ENCODE results near the gene CFAP141.
"Not testable (repeated sequence)": the region's sequence is repeated elsewhere in the genome, so short reads cannot be mapped to it uniquely, and the experiment has no call there.

Gene CFAP141

DNA sequence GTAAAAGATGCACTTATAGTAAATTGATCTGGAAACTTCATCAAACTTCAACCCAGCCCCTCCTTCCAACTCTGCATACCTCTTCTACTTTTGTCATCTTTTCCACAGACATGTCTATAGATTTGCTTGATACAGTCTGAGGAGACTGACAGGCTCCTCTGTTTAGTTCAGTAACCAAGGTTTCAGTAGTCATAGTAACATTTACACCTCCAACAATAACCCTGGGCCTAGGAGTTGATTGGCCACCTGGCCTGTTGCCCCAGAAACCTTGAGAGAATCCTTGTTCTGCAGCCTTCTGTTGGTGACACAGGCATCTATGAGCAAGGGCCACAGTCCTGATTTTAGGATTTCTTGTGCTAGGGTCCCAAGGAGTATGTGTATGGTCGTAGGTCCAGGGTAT, at the start of gene CFAP141:
CFAP141 (minus strand) TSS at position 138 of the 400 bp plus-strand sequence; CDS start at position 112, 26 bp downstream.
- no peak for DNase-seq

DNA sequence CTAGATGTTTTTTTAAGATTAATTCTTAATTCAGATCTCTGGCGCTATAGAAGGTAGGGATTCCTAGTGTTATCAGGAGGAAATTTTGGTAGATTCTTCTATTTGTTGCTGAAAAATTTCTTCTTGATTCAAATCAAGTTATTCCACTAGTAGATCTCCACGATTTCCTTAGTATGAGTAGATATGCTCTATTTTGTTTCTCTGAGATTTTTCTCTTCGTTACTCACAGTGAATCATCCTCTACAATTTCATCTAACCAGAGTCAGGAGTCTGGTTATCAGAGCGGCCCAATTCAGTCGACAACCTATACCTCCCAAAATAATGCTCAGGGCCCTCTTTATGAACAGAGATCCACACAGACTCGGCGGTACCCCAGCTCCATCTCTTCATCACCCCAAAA, 47.5 kb upstream of the CFAP141 start:
- DNase-seq: no peak

DNA sequence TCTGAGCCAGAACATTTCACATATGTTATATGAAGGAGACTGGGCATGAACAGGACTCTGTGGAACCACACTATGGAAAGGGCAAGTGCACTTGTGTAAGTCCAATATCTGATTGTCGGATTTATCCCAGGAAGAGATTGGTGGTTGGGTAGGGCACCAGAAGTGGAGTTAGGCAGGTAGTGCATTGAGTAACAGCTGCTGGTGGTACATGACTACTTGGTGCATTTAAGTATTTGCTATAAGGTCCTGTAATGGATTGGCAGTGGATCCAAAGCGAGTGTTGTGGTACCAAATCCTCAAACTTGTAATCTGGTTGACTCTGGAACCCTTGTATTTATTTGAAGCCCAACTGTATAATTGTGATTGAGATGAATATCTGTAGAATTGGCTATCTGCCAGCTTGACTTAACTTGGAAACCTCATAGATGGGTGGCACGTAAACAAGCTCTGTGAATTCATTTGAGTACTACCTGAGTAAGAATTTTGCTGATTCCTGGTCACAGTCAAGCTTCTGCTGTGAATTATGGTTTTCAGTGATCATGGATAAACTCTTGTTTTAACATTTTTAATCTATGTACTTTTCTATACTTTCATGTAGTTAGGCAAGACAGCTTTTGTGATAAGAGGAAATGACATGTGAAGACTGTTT, 35.7 kb upstream of the CFAP141 start:
- no peak for DNase-seq

DNA sequence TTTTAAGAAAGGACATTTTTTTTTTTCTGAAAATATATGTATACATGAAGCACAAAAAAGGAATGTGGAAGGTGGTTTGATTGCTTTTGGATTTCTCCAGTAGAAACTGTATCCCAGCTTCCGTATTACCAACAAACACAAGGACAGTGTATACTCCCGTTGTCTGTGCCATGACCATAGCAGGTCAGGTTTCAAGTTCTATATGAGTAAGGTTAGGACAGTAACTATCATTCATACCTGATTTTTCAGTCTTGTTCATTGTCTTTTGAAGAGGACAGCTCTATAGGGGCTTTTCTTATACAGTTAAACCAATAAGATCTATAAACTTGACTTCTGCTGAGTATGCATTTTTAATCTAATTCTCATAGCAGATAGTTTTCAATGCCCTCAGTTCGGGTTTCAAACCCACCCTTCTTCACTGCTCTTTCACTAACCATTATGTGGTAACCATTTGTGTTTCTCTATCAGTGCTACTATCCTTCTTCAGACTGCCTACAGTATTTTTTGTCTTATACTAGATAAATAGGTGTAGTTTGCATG, 34.2 kb upstream of the CFAP141 start:
- DNase-seq: no peak

DNA sequence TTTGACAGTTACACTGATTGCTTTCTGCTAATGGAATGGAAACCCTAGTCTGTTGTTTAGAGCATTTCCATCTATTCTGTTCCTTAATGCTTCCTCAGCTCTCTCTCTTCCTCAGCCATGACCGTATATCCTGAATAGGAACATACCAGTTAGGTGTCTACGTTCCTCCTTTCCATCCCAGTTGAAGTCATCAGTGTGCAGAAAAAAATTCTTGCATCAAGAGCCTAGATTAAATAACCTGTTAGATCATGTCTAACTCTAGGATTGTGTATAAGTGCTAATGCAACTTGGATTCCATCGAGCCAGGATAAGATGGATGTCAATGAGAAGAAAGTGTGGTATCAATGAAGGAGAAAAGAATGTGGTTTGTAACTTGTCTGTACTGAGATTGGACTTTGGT, 33.4 kb upstream of the CFAP141 start:
- DNase-seq: no peak

DNA sequence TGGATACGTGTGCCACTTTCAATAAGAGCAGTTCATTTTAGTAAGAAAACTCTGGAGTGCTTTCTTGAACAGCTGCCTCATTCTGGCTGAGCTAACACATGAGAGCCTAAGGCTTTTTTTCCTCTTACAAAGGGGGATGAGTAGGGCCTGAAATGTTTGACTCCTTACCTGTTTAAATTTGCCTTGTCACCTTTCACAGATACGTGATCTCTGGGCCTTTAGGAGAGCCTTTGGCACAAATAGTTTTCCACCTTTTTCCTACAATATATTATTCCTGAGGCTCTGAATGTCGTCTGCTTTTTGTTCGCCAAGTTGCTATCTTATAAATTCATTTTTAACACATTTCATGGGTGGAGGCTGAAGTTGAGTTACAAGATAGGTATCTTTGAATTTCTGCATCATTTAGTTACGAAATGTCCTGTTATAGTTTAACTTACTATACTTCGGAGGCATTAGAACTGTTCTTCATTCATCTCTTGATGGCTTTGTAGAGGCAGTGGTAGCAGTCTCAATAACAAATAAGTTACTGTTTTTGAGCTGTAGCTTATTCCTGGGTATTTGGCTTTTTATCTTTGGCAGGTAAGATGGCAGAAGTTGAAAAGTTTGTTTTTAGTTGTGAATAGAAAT, 31.9 kb upstream of the CFAP141 start:
- DNase-seq: no peak

DNA sequence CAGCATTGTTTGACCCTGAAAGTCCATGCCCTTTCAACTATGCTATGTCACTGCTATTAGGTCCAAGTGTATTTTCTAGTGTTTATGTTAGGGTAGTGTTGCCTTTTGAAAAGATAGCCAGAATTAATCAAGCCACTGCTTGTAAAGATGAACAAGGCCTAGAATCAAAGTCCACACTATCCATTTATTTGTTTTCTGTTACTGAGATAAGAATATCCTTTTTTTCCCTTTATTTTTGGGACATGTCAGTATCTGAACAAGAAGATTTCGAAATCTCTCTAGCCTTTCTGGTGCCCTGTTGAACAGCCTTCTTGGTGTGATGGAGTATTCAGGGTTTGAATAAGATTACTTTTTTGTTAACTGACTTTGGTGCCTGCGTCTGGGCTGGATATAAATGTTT, 31.3 kb upstream of the CFAP141 start:
- no peak for DNase-seq

DNA sequence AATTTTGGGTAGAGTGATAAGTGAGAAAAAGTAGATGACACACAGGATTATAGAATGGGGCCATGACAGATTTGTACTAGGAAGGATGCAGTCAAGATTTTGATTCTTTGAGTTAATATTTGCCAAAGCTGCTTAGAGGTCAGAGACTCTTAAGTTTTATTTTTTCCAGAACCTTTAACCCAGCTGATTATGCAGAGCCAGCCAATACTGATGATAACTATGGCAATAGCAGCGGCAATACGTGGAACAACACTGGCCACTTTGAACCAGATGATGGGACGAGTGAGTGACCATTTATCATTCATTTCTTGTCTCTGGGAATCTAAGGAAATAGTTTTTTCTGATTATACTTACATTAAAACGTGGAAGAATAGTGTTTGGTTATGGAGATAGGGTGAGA, 30.7 kb upstream of the CFAP141 start:
- no peak for DNase-seq

DNA sequence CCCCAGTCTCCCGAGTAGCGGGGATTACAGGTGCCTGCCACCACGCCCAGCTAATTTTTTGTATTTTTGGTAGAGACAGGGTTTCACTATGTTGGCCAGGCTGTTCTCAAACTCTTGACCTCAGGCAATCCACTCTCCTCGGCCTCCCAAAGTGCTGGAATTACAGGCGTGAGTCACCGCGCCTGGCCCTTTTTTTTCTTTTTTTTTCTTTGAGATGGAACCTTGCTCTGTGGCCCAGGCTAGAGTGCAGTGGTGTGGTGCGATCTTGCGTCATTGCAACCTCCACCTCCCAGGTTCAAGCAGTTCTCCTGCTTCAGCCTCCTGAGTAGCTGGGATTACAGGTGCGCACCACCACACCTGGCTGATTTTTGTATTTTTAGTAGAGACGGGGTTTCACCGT, 27.0 kb upstream of the CFAP141 start:
- not testable (repeated sequence) for DNase-seq

DNA sequence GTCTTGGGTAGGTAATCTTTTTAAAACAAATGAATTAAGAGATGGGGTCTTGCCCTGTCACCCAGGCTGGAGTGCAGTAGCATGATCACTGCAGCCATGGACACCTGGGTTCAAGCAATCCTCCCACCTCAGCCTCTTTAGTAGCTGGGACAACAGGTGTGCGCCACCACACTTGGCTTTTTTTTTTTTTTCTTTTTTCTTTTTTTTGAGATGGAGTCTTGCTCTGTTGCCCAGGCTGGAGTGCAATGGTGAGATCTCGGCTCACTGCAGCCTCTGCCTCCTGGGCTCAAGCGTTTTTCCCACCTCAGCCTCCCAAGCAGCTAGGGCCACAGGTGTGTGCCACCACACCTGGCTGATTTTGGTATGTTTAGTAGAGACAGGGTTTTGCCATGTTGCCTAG, 25.0 kb upstream of the CFAP141 start:
- DNase-seq: not testable (repeated sequence)

DNA sequence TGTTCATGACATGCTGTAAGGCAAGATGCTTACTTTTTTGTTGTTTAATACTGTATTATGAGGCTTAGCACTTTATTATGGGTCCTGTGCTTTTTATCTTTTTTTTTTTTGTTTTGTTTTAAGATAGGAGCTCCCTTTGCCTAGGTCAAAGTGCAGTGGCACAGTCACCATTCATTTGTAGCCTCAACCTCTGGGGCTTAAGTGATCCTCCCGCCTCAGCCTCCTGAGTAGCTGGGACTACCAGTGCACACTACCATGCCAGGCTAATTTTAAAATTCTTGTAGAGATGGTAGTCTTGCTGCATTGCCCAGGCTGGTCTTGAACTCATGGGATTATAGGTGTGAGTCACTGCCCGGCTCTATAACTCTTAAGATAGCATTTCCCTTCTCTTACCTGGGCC, 19.2 kb upstream of the CFAP141 start:
- no peak for DNase-seq

DNA sequence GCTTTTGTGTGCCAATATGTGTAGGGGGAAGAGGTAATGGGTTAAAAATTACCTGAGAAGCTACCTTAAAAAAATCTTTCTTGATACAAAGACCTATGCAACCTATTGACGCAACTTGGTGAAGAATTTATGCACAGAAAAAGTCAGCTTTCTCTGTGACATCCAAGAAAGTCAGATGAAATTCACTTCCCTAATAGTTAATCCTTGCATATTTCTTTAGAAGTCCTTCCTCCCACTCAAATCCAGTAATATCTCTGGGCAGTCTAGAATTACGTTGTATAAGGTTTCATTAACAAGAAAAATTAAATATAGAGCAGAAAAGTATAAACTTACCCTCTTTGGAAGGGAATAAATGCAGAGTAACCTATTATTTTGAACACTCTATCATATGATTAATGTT, 17.5 kb upstream of the CFAP141 start:
- no peak for DNase-seq

DNA sequence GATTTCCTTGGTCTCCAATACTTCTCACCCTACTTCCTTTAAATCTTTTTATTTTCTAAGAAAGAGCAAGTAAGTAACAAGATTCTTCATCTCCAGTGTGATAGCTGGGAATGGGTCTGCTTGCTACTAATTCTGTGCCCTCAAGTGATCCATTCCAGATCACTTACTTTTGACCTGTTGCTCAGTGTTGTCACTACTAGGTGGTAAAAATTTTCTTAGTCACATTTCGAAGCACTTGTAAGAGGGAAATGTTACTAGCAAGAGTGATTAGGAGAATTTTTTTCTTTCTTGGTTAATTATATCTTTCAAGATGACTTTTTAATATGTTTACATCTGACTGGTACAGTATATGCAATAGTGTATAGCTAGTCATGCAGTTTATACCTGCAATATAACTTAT, 16.8 kb upstream of the CFAP141 start:
- no peak for DNase-seq

DNA sequence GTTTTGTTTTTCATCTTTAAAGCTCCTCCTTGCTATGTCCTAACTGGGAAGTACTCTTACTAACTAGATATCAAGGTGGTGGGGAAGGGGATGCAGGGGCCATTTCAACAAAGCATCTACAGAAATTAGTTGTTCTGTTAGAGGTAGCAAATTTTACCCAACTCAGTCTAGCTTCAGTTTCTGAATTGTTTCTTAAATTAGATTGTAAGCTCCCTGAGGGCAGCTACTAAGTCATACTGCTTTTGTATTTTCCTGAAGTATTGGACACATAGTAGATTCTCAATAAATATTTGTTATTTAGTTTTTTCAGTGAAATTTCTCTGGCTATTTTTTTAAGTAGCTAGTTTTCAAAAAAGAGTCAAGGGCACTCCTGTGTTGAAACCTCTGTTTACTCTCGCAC, 16.4 kb upstream of the CFAP141 start:
- no peak for DNase-seq

DNA sequence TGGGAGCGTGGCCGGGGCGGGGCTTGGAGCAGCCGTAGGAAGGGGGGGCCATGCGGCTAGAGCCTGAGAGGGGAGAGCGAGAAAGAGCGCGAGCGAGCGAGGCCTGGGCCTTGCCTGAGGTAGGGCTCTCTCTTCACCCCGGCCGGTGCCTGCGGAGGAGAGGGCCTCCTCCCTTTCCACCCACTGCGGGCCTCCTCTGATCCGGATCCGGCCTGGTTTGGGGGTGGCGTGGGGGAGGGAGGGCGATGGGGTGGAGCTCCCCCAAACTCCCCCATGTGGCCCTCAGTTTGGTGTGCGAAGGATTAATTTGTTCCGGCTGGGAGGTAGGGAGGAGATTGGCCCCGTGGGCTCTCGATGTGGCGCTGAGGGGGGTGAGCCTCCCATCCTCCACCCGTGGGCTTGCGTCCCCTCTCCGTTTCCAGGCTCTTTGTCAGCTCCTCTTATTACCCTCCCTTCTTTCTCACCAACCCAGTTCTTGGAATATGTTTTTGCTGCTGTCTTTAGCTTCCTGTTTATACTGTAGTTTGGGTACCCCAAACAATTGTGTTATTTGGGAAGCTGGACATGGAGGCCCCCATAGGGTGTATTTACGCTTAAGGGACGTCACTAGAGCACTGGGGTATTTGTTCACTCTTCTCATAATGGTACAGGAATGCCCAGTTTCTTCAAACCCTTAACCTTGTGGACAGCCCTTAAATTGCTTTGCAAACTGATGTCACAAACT, 15.3 kb upstream of the CFAP141 start:
- peak; percentile 78 for DNase-seq

DNA sequence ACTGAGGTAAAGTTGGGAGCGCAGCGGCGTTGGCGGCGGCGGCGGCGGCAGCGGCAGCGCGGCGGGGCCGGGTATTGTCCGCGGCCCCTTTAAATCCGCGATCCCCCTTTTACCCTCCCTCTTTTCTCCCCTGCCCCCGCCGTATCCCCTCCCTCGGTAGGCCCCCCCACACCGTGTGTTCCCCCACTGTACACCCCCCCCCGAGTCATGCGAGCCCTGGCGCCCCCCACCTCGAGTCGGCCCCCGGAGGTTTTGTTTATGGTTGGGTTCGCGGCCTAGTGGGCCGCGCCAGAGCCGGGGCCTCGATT, 14.8 kb upstream of the CFAP141 start:
- DNase-seq: no peak

DNA sequence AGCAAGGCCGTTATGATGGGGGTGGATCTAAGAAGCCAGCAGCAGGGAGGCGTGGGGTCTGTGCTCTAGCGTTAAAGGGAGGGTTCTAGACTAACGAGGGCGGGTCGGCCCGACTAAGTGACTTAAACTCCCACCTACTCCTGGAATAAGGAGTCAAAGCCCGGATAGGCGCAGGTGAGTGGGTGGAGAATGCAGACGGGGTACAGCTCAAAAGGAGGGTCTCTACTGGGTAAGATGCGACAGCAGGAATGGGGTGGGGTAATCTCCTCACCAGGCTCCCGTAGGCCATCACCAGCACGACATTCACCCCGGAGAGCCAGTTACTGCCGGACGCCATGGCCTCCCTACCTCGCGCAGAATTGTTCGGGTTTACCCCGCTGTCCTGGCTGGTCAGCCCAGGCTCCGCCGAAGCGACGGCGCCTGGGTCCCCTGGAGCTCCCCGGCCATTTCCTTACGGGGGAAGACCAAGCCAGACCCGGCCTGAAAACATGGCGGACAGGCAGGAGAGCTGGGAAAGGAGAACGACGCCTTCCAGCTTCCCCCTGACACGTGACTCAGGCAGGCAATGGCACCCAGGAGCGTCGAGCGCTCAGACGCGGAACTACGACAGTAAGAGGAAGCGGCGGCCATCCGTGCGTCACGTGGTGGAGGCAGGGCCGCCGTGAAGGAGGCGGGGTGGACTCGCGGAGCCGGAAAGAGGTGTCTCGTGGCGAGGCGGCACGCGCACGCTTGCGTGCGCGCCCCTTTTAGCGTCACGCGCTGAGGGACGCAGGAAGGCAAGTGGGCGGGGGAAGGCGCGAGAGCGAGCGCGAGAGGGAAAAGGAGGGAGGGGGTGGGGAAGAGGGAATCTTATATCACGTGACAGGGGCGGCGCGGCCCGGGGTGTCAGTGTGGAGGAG, 14.2 kb upstream of the CFAP141 start, which contains the start of gene UBAP2L:
UBAP2L (plus strand) TSS at position 885 of the 899 bp plus-strand sequence. CDS start 4,169 bp downstream, outside the sequence.
- peak; percentile 99 for DNase-seq

DNA sequence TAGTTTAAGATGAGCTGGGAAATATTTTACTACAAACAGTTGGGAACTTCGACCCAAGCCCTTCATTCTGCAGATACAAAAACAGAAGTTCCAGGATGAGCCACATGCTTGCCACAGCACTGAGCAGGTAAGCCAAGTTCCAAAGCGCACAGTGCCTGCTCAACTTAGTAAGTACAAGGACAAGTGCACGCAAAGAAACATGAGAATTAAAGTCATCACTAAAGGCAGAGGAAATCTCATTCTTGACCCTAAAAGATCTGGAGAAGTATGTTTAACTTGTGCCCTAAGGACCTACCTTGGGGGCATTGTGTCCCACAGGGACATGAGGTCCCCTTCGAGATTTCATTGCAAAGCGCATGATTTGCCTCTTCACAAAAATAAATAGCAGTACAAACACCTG, 13.4 kb upstream of the CFAP141 start:
- no peak for DNase-seq

DNA sequence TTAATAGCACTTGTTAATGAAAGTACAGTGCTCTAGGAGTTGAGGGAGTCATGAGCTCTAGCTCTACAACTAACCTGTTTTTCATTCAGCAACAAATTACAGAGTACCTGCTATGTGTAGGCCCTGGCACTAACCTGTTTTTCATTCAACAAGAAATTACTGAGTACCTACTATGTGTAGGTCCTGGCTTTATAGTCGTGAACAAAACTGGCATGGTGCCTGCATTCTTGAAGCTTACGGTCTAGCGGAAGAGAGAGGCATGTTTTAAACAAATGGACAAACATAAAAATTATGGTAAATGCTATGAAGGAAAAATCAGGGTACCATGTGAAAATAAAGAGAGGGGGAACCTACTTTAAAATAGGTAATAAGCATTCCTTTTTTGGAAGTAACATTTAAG, 12.4 kb upstream of the CFAP141 start:
- DNase-seq: no peak

DNA sequence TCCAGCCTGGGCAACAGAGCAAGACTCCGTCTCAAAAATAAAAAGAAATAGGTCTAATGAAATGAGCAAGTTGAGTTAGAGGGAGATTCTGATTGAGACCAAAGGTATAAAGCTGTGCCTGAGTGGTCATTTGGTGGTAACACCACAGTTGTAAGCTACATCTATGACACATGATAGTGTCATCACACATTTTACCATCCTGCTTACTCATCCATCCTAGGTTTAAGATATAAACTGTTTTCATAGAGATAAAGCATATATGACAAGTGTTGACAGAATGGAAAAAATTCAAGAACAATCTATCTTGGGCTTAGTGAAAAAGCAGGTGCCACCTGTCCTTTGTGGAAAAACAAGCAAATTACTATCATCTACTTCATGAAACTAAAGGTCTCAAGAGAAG, 7.1 kb upstream of the CFAP141 start:
- DNase-seq: no peak

DNA sequence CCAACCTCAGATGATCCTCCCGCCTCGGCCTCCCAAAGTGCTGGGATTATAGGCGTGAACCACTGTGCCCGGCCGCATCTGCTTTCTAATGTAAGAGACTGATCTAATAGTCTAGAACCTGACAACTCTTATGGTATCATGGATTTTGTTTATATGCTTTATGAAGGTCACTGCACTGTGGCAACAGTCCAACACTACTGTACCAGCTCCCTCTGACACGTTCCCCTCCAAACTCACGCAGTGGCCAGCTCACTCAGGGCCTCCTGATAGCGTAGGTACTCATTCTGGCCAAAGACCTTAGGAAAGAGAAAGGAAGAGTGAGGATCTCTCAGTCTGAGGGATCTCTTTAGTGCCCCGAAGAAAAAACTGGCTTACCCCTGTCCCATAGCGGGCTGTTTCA, 6.0 kb upstream of the CFAP141 start:
- no peak for DNase-seq

DNA sequence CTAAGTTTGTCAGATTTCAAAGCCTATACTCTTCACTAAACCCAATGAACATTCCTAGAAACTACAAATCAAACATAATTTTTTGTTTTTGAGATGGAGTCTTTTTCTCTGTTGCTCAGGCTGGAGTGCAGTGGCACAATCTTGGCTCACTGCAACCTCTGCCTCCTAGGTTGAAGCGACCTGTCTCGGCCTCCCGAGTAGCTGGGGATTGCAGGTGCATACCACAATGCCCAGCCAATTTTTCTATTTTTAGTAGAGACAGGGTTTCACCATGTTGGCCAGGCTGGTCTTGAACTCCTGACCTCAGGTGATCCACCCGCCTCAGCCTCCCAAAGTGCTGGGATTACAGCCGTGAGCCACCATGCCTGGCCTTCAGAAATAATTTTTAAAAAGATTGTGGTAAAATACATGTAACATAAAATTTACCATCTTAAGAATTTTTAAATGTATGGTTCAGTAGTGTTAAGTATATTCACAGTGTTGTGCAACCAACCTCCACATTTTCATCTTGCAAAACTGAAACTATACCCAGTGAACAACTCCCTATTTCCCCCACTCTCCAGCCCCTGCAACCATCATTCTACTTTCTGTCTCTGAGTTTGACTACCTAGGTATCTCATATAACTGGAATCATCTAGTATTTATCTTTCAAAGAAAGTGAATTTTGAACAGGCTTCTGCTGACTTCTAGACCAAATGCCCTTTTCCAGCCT, 2.7 kb upstream of the CFAP141 start:
- DNase-seq: no peak

Data from CD4-positive, alpha-beta T cell treated with Interleukin-15 for 1 hour (primary cell).